OCI-LY3 (cell line): ENCODE data around the gene CENPT.

Experiments used
- H2AFZ ChIP-seq: fragments of 200-600, 300-600 bp; shearing (Covaris generic); 2 replicates; pipeline ENCODE4 v1.6.0; 2014; ENCODE audit warnings: antibody characterized with exemption, low read depth, low read length
- H3K27ac ChIP-seq: fragments of 200-600, 300-600 bp; sonication (generic); 2 replicates; pipeline ENCODE4 v1.5.1; 2014; ENCODE audit warnings: mild to moderate bottlenecking, low read length, moderate library complexity, mixed read lengths
- H3K27me3 ChIP-seq: fragments of 200-600, 300-600 bp; sonication (generic); 2 replicates; pipeline ENCODE4 v1.6.1; 2014; ENCODE audit warnings: low read depth, low read length, mixed read lengths
- H3K36me3 ChIP-seq: fragments of 200-600, 300-600 bp; sonication (generic); replicated peaks from 2 replicates; pipeline ENCODE3; 2014; ENCODE audit warnings: low read depth, low read length, mixed read lengths
- H3K4me1 ChIP-seq: fragments of 300-600, 200-600 bp; sonication (generic); 2 replicates; pipeline ENCODE4 v1.6.1; 2014; ENCODE audit warnings: low read length, mixed read lengths
- H3K4me2 ChIP-seq: fragments of 200-600, 300-600 bp; sonication (generic); 2 replicates; pipeline ENCODE4 v1.6.1; 2014; ENCODE audit warnings: low read length, mixed read lengths
- H3K4me3 ChIP-seq: fragments of 300-600, 200-600 bp; sonication (generic); 2 replicates; pipeline ENCODE4 v1.5.1; 2014; ENCODE audit warnings: antibody characterized with exemption, mild to moderate bottlenecking, low read length, moderate library complexity
- H3K79me2 ChIP-seq: fragments of 300-600, 200-600 bp; shearing (Covaris generic); 2 replicates; pipeline ENCODE4 v1.6.1; 2014; ENCODE audit warnings: mild to moderate bottlenecking, low read length, mixed read lengths
- H3K9ac ChIP-seq: fragments of 300-600, 200-600 bp; shearing (Covaris generic); 2 replicates; pipeline ENCODE4 v1.6.0; 2014; ENCODE audit warnings: mild to moderate bottlenecking, low read length, moderate library complexity
- H3K9me3 ChIP-seq: fragments of 200-600, 300-600 bp; shearing (Covaris generic); 2 replicates; pipeline ENCODE4 v1.6.1; 2014; ENCODE audit warnings: low read length, mixed read lengths; ENCODE audit not compliant: insufficient read depth
- H4K20me1 ChIP-seq: fragments of 200-600, 300-600 bp; sonication (generic); 2 replicates; pipeline ENCODE4 v1.6.1; 2016; ENCODE audit warnings: low read length, mixed read lengths; ENCODE audit not compliant: insufficient read depth
- CTCF ChIP-seq: fragments of 200-600, 300-600 bp; sonication (generic); IDR thresholded peaks from 2 replicates; pipeline ENCODE4 v1.5.1; 2014; ENCODE audit warnings: antibody characterized with exemption, low read length, low read depth
- EZH2phosphoT487 ChIP-seq: fragments of 200-600 bp; shearing (Covaris generic); IDR thresholded peaks from 2 replicates; pipeline ENCODE4 v1.6.1; 2018; ENCODE audit warnings: antibody characterized with exemption, mixed run types, low read depth

Gene CENPT

GRCh38 chr16:67846320-67847063 lies 1.0 kb downstream of the CENPT start, which contains the start of gene NUTF2:
NUTF2 (plus strand) TSS chr16:67846933; CDS start chr16:67865131, 18,198 bp downstream.
- H3K4me1 ChIP-seq: peaks cover 28% of the 10 kb centered on the region

GRCh38 chr16:67846063-67846319 lies 1.5 kb downstream of the CENPT start:
- Histone ChIP-seq H3K79me2 (peaks cover 70% of the 10 kb centered on the region), H3K36me3 (peaks cover 5% of the 10 kb centered on the region), H2AFZ (peak overlapping the region; percentile 57), H3K9ac (peak overlapping the region; percentile 97), H3K9me3 (no peaks in the 10 kb centered on the region), H3K27ac (peak overlapping the region; percentile 83), H3K4me1 (peaks cover 31% of the 10 kb centered on the region), H3K4me2 (peak overlapping the region; percentile 97), H4K20me1 (peaks cover 5% of the 10 kb centered on the region; the same call in 1 of the 2 replicates), H3K27me3 (no peaks in the 10 kb centered on the region), H3K4me3 (peak overlapping the region; percentile 93)
- TF ChIP-seq CTCF (no peak), EZH2phosphoT487 (no peak)

More at GRCh38 chr16:67846320-67847063, 1.0 kb downstream of the CENPT start, which contains the start of gene NUTF2:
- Histone ChIP-seq H3K36me3 (peaks cover 5% of the 10 kb centered on the region), H2AFZ (peak within 1 kb of the TSS; percentile 57), H3K4me3 (peak within 1 kb of the TSS; percentile 93), H3K27me3 (no peaks in the 10 kb centered on the region), H3K79me2 (peaks cover 75% of the 10 kb centered on the region), H4K20me1 (peaks cover 5% of the 10 kb centered on the region; the same call in 1 of the 2 replicates), H3K4me2 (peak within 1 kb of the TSS; percentile 97), H3K9me3 (no peaks in the 10 kb centered on the region), H3K27ac (peak within 1 kb of the TSS; percentile 83), H3K9ac (peak within 1 kb of the TSS; percentile 97)
- TF ChIP-seq EZH2phosphoT487 (no peak), CTCF (no peak)

- Histone ChIP-seq H3K4me1 (peaks cover 31% of the 10 kb centered on the region), H4K20me1 (peaks cover 5% of the 10 kb centered on the region; the same call in 1 of the 2 replicates), H3K4me3 (peak overlapping the region; percentile 93), H3K4me2 (peak overlapping the region; percentile 97), H3K36me3 (peaks cover 4% of the 10 kb centered on the region), H3K27ac (peak overlapping the region; percentile 83), H3K79me2 (peaks cover 65% of the 10 kb centered on the region), H3K27me3 (no peaks in the 10 kb centered on the region), H3K9ac (peak overlapping the region; percentile 97), H3K9me3 (no peaks in the 10 kb centered on the region), H2AFZ (no peak overlapping the region)
- TF ChIP-seq EZH2phosphoT487 (no peak), CTCF (no peak)
Measured at GRCh38 chr16:67845291-67846062, 2.0 kb downstream of the CENPT start.

GRCh38 chr16:67844497-67844896 lies 3.0 kb downstream of the CENPT start:
- H3K4me1 ChIP-seq: peaks cover 31% of the 10 kb centered on the region

More at GRCh38 chr16:67844497-67844896, 3.0 kb downstream of the CENPT start:
- Histone ChIP-seq H3K9me3 (no peaks in the 10 kb centered on the region), H3K4me3 (no peak overlapping the region), H3K27ac (no peak overlapping the region), H3K9ac (no peak overlapping the region), H3K79me2 (peaks cover 56% of the 10 kb centered on the region), H3K4me2 (no peak overlapping the region), H2AFZ (no peak overlapping the region), H4K20me1 (peaks cover 5% of the 10 kb centered on the region; the same call in 1 of the 2 replicates), H3K36me3 (no peaks in the 10 kb centered on the region), H3K27me3 (no peaks in the 10 kb centered on the region)
- TF ChIP-seq CTCF (no peak), EZH2phosphoT487 (no peak)
